Keratinocyte (primary cell): ENCODE measurements around the gene PLA2G2E. TPM values are rescaled to one million over a fixed set of nuclear protein-coding genes. Genes with fewer than 3 reads are reported as not detected.

ENCODE experiments used
- DNase-seq: peaks from one replicate; pipeline ENCODE4 v3.0.0-alpha.2; 2011; ENCODE audit warnings: low read depth, missing footprints, low spot score
- FAIRE-seq: peaks from 2 replicates; lab custom pipeline; 2011; peaks lifted over from hg19 to GRCh38; lab: Jason Lieb, UNC
- H2AFZ ChIP-seq: 2 replicates; pipeline ENCODE4 v1.6.0; 2012; ENCODE audit warnings: low read length, control low read depth, inconsistent platforms; ENCODE audit not compliant: control insufficient read depth
- H3K27ac ChIP-seq: 2 replicates; pipeline ENCODE4 v1.5.1; 2011; ENCODE audit warnings: low read length; ENCODE audit not compliant: control insufficient read depth, insufficient read depth
- H3K27me3 ChIP-seq: 3 replicates; pipeline ENCODE4 v1.6.0; 2011; ENCODE audit warnings: low read length; ENCODE audit not compliant: control insufficient read depth, insufficient read depth; ENCODE audit errors: extremely low read depth
- H3K36me3 ChIP-seq, 2 experiments: 2 replicates in 1 of 2; 3 replicates in 1 of 2; pipeline ENCODE4 v1.5.1; 2011; ENCODE audit warnings: low read length in 2 of 2, mild to moderate bottlenecking in 1 of 2; ENCODE audit not compliant: control insufficient read depth in 2 of 2, insufficient read depth in 2 of 2; ENCODE audit errors: extremely low read depth in 1 of 2
- H3K4me1 ChIP-seq: 3 replicates; pipeline ENCODE4 v1.5.1; 2011; ENCODE audit warnings: low read length; ENCODE audit not compliant: control insufficient read depth, insufficient read depth; ENCODE audit errors: extremely low read depth
- H3K4me2 ChIP-seq: 3 replicates; pipeline ENCODE4 v1.6.0; 2011; ENCODE audit warnings: low read depth, low read length; ENCODE audit not compliant: control insufficient read depth, insufficient read depth; ENCODE audit errors: extremely low read depth
- H3K4me3 ChIP-seq, 3 experiments: fragments of 200-600 bp in 1 of 3; sonication (generic) in 1 of 3; 2 replicates in 2 of 3; 3 replicates in 1 of 3; pipeline ENCODE4 v1.5.1; 2011 to 2016; ENCODE audit warnings: low read length in 3 of 3, mild to moderate bottlenecking in 3 of 3, control low read depth in 2 of 3, inconsistent platforms in 1 of 3, low read depth in 1 of 3, mixed read lengths in 1 of 3, mixed run types in 1 of 3, moderate library complexity in 1 of 3; ENCODE audit not compliant: control insufficient read depth in 2 of 3, insufficient read depth in 2 of 3; ENCODE audit errors: extremely low read depth in 1 of 3
- H3K79me2 ChIP-seq: 2 replicates; pipeline ENCODE4 v1.6.0; 2012; ENCODE audit warnings: low read length; ENCODE audit not compliant: control insufficient read depth, insufficient read depth
- H3K9ac ChIP-seq: 3 replicates; pipeline ENCODE4 v1.6.0; 2011; ENCODE audit warnings: low read length; ENCODE audit not compliant: control insufficient read depth, insufficient read depth; ENCODE audit errors: extremely low read depth
- H3K9me1 ChIP-seq: 3 replicates; pipeline ENCODE4 v1.6.0; 2011; ENCODE audit warnings: low read length; ENCODE audit not compliant: control insufficient read depth, insufficient read depth; ENCODE audit errors: extremely low read depth
- H3K9me3 ChIP-seq: 2 replicates; pipeline ENCODE4 v1.5.1; 2012; ENCODE audit warnings: low read depth, low read length; ENCODE audit not compliant: control insufficient read depth
- H4K20me1 ChIP-seq: 3 replicates; pipeline ENCODE4 v1.6.0; 2011; ENCODE audit warnings: low read length; ENCODE audit not compliant: control insufficient read depth, insufficient read depth; ENCODE audit errors: extremely low read depth
- EZH2 ChIP-seq: IDR thresholded peaks from one replicate; pipeline ENCODE4 v1.6.1; 2012; ENCODE audit warnings: inconsistent platforms, mild to moderate bottlenecking, low read length, moderate library complexity
- dilution Hi-C: fragments of 300-500 bp; cut with MboI; formaldehyde crosslinking; loops from one replicate; pipeline ENCODE4 v1.7.0; 2020; ENCODE audit warnings: low sequenced_read_pairs; ENCODE audit not compliant: extremely low pct_ligation_motif_present
- polyA plus RNA-seq, 5 experiments: library from polyadenylated mRNA; depleted of rRNA in 3 of 5; stranded (reverse) in 3 of 5; stranded (forward) in 1 of 5; unstranded in 1 of 5; fragments of >200 nt; gene quantifications; 1 replicate in 1 of 5; 2 replicates in 3 of 5; 3 replicates in 1 of 5; pipeline versions ENCODE4 v1.2.1 to v1.2.3, GENCODE V29; 2011 to 2012; ENCODE audit warnings: missing spikeins in 2 of 5, low read depth in 1 of 5, low replicate concordance in 1 of 5
- TF ChIP-seq, protein P1 (sequence below), 3 experiments: IDR thresholded peaks in 1 of 3; conservative IDR thresholded peaks in 1 of 3; optimal IDR thresholded peaks in 1 of 3; 2 replicates in 2 of 3; 3 replicates in 1 of 3; pipeline versions ENCODE3 to v1.5.1; 2011; ENCODE audit warnings: low read length in 3 of 3, mild to moderate bottlenecking in 3 of 3, moderate library complexity in 2 of 3, control low read depth in 1 of 3, inconsistent platforms in 1 of 3; ENCODE audit not compliant: insufficient read depth in 2 of 3; ENCODE audit errors: extremely low read depth in 1 of 3

The PLA2G2E gene
- polyA plus RNA-seq, 1 donor (not counting 4 experiments of a cell fraction or from before 2014, with no cell fraction given) = not detected

DNA sequence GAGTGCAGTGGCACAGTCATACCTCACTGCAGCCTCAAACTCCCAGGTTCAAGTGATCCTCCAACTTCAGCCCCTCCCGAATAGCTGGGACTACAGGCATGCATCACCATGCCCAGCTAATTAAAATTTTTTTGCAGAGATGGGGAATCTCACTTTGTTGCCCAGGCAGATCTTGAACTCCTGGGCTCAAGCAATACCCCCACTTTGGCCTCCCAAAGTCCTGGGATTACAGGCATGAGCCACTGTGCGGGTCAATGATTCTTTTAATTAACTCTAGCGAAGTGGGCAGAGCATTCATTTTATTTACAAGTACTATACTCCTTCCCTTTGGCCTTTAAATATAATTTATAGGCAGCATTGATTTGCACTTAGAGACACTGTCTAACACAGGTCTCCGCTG lies 43.8 kb downstream of the PLA2G2E start:
- Histone ChIP-seq H2AFZ (no peak overlapping the region), H3K4me1 (peaks cover 21% of the 10 kb centered on the region), H3K9me1 (no peaks in the 10 kb centered on the region), H3K79me2 (peaks cover 24% of the 10 kb centered on the region), H3K27ac (no peak overlapping the region), H3K4me2 (no peak overlapping the region), H3K9ac (no peak overlapping the region), H3K36me3 (no peaks in the 10 kb centered on the region), H3K9me3 (no peaks in the 10 kb centered on the region), H3K4me3 (no peak overlapping the region), H4K20me1 (no peaks in the 10 kb centered on the region), H3K27me3 (no peaks in the 10 kb centered on the region)
- TF ChIP-seq, protein P1, sequence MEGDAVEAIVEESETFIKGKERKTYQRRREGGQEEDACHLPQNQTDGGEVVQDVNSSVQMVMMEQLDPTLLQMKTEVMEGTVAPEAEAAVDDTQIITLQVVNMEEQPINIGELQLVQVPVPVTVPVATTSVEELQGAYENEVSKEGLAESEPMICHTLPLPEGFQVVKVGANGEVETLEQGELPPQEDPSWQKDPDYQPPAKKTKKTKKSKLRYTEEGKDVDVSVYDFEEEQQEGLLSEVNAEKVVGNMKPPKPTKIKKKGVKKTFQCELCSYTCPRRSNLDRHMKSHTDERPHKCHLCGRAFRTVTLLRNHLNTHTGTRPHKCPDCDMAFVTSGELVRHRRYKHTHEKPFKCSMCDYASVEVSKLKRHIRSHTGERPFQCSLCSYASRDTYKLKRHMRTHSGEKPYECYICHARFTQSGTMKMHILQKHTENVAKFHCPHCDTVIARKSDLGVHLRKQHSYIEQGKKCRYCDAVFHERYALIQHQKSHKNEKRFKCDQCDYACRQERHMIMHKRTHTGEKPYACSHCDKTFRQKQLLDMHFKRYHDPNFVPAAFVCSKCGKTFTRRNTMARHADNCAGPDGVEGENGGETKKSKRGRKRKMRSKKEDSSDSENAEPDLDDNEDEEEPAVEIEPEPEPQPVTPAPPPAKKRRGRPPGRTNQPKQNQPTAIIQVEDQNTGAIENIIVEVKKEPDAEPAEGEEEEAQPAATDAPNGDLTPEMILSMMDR (optimal IDR thresholded peaks at IDR 0.05 in 1 of 3, IDR thresholded peaks at IDR 0.05 in 1 of 3, conservative IDR thresholded peaks at IDR 0.05 in 1 of 3; ENCODE audit: extremely low read depth in 1 of 3, insufficient read depth in 2 of 3, low read length in 3 of 3) = no peak
- TF ChIP-seq EZH2 = no peak
- FAIRE-seq (no peak), DNase-seq (no peak)
- dilution Hi-C loops = no loop called here

DNA sequence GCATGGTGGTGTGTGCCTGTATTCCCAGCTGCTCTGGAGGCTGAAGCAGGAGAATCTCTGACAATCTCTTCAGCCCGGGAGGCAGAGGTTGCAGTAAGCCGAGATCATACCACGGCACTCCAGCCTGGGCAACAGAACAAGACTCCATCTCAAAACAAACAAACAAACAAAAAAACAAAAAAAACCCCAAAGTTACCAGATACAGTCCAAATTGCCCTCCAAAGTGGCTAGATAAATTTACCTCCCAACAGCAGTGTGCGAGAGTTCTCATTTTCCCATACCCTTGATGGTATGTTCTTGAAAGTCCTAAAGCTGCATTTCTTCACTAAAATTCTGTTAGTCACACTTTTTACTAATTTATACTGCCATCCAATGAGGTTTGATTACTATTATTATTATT lies 44.2 kb downstream of the PLA2G2E start:
- H3K79me2 ChIP-seq = peaks cover 20% of the 10 kb centered on the region
- no peak for DNase-seq
- H3K9me1 ChIP-seq = no peaks in the 10 kb centered on the region
- no peak overlapping the region for H3K4me3 ChIP-seq
- H3K27me3 ChIP-seq = no peaks in the 10 kb centered on the region
- no peak for FAIRE-seq
- no peak overlapping the region for H2AFZ ChIP-seq
- H3K9ac ChIP-seq = no peak overlapping the region
- no peak overlapping the region for H3K4me2 ChIP-seq
- H3K36me3 ChIP-seq = no peaks in the 10 kb centered on the region
- dilution Hi-C loops = no loop called here
- peaks cover 18% of the 10 kb centered on the region for H3K4me1 ChIP-seq
- H3K9me3 ChIP-seq = no peaks in the 10 kb centered on the region
- TF ChIP-seq EZH2 = no peak
- TF ChIP-seq, protein P1 (optimal IDR thresholded peaks at IDR 0.05 in 1 of 3, IDR thresholded peaks at IDR 0.05 in 1 of 3, conservative IDR thresholded peaks at IDR 0.05 in 1 of 3; ENCODE audit: extremely low read depth in 1 of 3, insufficient read depth in 2 of 3, low read length in 3 of 3) = no peak
- H4K20me1 ChIP-seq = no peaks in the 10 kb centered on the region
- no peak overlapping the region for H3K27ac ChIP-seq
